Urinary bladder (tissue), 4 donors: ENCODE data around the gene PANK2. TPM values are rescaled to one million over a fixed set of nuclear protein-coding genes. Genes with fewer than 3 reads are reported as not detected.
A peak's percentile ranks its signal among the peaks of the same experiment; 100 is the strongest.
"Not testable (repeated sequence)": the region's sequence is repeated elsewhere in the genome, so short reads cannot be mapped to it uniquely, and the experiment has no call there.

Experiments
- DNase-seq: peaks from one replicate; pipeline ENCODE4 v3.0.0-alpha.2; 2015; ENCODE audit errors: extremely low spot score
- H3K27ac ChIP-seq: one replicate; pipeline ENCODE4 v1.5.1; 2013; ENCODE audit warnings: low read depth, mild to moderate bottlenecking, moderate library complexity
- H3K36me3 ChIP-seq: one replicate; pipeline ENCODE4 v1.6.1; 2013; ENCODE audit warnings: mild to moderate bottlenecking, moderate library complexity; ENCODE audit not compliant: insufficient read depth
- H3K4me1 ChIP-seq: one replicate; pipeline ENCODE4 v1.6.1; 2013; ENCODE audit warnings: mild to moderate bottlenecking, moderate library complexity; ENCODE audit not compliant: insufficient read depth
- H3K4me3 ChIP-seq: one replicate; pipeline ENCODE4 v1.5.1; 2013; ENCODE audit warnings: low read depth, low read length
- whole genome bisulfite sequencing: extraction: QIAGEN DNeasy Blood & Tissue Kit; methylation state at CpG from one replicate; pipeline ENCODE4 v1.1.7; 2013; 5-methylcytosine and 5-hydroxymethylcytosine counted together
- polyA plus RNA-seq: library from polyadenylated mRNA; stranded (reverse); fragments of 200-250 nt; gene quantifications from one replicate; pipeline ENCODE4 v1.2.3, GENCODE V29; 2013
- total RNA-seq: library from RNA; depleted of rRNA; stranded (reverse); fragments of >200 nt; gene quantifications from one replicate; pipeline ENCODE4 v1.2.3, GENCODE V29; 2014
- donor health status: healthy with polysubstance abuse.
- donor health status: healthy.

PANK2 gene
- total and polyA plus RNA-seq, 2 donors: 22.1 to 53.4 TPM

DNA sequence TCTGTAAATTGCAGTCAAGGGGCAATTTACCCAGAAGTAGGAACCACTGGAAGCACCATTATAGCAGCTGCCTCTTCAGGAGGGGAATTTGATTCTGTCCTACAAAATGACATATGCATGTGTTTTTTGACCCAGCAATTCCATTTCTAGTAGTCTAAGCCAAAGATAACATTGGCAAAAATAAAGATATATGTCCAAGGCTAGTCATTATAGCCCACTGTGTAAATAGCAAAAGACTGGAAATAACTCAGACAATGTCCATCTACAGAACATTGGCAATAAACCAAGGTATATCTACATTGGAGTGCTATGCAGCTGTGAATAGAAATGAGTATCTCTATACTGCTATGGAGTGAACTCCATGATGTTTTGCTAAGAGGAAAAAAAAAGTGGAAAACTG lies 12.5 kb upstream of the PANK2 start:
- Histone ChIP-seq H3K4me3 (no peak overlapping the region), H3K36me3 (peaks cover 4% of the 10 kb centered on the region), H3K27ac (no peak overlapping the region), H3K4me1 (peaks cover 3% of the 10 kb centered on the region)
- DNase-seq: no peak

DNA sequence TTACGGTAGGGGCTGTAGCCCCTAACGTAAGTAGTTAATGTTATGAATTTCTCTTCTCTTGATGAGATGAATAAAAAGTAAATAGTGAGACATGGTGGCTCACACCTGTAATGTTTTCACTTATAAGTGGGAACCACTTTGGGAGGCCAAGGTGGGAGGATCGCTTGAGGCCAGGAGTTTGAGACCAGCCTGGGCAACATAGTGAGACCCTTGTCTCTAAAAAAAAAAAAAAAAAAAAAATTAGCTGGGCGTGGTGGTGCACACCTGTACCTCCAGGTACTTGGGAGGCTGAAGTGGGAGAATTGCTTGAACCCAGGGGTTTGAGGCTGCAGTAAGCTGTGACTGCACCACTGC lies 10.3 kb upstream of the PANK2 start:
- H3K27ac ChIP-seq, H3K36me3 ChIP-seq, DNase-seq, H3K4me1 ChIP-seq, H3K4me3 ChIP-seq: not testable (repeated sequence)
- WGBS: 97% methylated on average over 4 of the region's 4 CpGs

DNA sequence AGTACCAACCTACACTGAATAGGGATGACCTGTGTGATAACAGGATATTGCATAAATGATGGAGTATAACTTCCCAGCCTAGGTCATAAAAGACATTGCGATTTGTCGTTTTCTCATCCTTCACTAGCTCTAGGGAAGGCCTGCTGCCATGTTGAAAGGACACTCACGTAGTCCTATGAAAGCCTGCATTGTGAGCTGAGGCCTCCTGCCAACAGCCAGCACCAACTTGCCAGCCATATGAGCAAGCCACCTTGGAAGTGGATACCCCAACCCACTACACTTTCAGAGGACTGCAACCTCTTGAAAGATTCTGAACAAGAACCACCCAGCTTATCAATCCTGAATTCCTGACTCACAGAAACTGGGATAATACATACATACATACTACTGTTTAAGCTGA lies 3.5 kb upstream of the PANK2 start:
- 92% methylated on average over 3 of the region's 3 CpGs for WGBS
- no peak overlapping the region for H3K4me3 ChIP-seq
- no peaks in the 10 kb centered on the region for H3K4me1 ChIP-seq
- H3K36me3 ChIP-seq: no peaks in the 10 kb centered on the region
- no peak overlapping the region for H3K27ac ChIP-seq
- no peak for DNase-seq

DNA sequence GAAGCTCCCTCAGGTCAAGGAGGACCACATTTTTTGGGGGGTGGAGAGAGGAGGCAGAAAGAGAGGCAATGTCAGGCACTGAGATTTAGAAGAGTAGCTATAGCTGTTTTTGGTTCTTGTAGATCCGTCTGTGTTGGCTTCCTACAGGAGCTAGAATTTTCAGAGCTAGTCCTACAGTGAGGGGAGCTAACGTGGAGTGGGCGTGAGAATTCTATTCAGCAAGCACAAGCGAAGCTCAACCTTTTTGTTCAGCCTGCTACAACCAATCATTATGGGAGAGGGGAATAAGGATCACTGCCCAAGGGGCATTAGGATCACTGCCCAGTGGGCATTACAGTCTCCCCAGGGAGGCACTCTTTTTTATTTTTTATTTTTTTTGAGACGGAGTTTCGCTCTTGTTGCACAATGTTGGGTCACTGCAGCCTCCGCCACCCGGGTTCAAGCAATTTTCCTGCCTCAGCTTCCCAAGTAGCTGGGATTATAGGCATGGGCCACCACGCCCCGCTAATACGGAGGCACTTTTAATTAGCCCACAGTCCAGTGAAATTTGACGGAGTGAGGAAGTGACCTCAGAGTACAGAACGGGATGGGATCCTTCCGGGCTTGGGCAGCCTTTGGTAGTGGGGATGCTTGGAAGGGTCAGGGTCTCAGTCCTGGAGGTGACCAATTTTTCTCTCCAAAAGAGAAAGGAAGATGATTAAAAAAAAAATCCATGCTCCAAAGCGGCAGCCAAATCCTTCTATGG lies 1.1 kb upstream of the PANK2 start:
- 12% methylated on average over 15 of the region's 15 CpGs for WGBS
- Histone ChIP-seq H3K4me3 (peak overlapping the region; percentile 52), H3K27ac (no peak overlapping the region), H3K4me1 (peaks cover 5% of the 10 kb centered on the region), H3K36me3 (no peaks in the 10 kb centered on the region)
- DNase-seq: no peak

DNA sequence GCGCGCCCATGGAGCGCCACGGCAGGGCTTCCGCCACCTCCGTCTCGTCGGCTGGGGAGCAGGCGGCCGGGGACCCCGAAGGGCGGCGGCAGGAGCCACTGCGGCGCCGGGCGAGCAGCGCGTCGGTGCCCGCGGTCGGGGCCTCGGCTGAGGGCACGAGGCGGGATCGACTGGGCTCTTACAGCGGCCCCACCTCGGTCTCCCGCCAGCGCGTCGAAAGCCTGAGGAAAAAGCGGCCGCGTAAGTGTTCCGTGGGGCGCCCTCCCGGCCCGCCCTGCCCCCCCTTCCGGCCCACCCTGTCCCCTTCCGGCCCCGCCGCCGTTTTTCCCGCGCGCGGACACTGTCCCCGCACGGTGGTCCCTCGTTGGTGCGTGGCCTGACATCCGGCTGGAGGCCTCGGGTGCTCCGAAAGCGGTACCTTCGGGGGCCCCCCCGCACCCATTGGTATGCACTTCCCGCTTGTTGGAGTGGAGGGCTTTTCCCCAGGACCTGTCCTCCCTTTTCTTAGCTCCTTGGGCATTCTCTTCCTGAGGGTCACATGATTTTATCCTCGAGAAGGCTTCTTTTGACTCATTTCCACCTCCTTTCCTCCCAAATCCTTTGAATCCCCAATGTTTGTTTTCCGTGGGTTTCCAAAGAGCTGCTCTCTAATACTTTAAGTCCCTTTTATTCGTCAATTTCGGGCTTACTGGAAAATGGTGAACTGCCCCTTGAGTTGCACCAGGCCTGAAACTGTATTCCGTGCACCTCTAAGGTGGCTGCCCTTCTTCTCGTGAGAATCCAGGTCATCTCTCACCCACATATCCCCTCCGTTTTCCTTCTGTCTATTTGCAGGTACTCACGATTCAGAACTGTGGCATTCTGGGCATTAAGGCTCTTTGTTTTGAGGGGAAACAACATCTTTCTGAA lies 556 bp downstream of the PANK2 start:
- Histone ChIP-seq H3K4me3 (peak overlapping the region; percentile 93), H3K4me1 (peaks cover 5% of the 10 kb centered on the region), H3K36me3 (no peaks in the 10 kb centered on the region), H3K27ac (peak overlapping the region; percentile 93)
- under 1% methylated on average over 68 of the region's 68 CpGs for WGBS
- DNase-seq: no peak

GRCh38 chr20:3890398-3890751 lies 1.2 kb downstream of the PANK2 start:
- DNase-seq: no peak
- H3K36me3 ChIP-seq: no peaks in the 10 kb centered on the region
- WGBS: 2% methylated on average over 3 of the region's 3 CpGs
- H3K4me3 ChIP-seq: peak overlapping the region; percentile 93
- H3K4me1 ChIP-seq: peaks cover 5% of the 10 kb centered on the region
- H3K27ac ChIP-seq: no peak overlapping the region

DNA sequence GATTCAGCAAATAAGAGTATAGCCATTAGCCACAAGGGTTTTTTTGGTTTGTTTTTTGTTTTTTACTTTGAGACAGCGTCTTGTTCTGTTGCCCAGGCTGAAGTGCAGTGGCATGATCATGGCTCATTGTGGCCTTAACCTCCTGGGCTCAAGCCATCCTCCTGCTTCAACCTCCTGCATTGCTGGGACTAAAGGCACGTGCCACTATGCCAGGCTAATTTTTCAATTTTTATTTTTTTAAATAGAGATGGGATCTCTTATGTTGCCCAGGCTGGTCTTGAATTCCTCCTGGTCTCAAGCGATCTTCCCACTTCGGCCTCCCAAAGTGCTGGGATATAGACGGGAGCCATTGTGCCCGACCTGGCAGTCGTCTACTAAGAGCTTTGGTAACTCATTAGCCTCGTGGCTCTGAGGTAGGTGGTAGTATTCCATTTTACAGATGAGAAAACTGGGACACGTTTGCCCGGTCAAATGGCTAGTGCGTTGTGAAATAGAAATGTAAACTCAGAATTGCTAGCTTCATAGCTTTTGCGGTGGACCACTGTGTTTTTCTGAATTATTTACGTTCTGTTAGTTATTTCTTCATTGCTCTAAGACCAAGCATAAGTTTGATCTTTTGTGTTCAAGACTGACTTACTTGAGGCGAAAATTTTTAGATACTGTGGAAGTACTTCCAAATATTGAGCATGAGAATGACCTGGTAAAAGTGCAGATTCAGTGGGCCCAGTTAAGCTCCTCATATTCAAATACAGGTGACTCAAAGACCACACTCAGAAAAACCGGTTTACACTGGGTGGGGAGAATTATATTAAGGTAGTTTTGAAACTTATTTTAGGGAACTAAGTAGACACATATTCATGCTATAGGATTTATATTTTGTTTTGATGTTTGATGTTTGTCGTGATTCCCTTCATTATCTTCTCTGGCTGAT lies 2.1 kb downstream of the PANK2 start:
- peaks cover 6% of the 10 kb centered on the region for H3K4me1 ChIP-seq
- WGBS: 51% methylated on average over 16 of the region's 16 CpGs
- H3K27ac ChIP-seq: no peak overlapping the region
- DNase-seq: no peak
- no peaks in the 10 kb centered on the region for H3K36me3 ChIP-seq
- H3K4me3 ChIP-seq: peak overlapping the region; percentile 25

GRCh38 chr20:3894796-3895195 lies 5.6 kb downstream of the PANK2 start:
- H3K27ac ChIP-seq: no peak overlapping the region
- H3K4me3 ChIP-seq: no peak overlapping the region
- no peak for DNase-seq
- 84% methylated on average over 5 of the region's 5 CpGs for WGBS
- no peaks in the 10 kb centered on the region for H3K36me3 ChIP-seq
- peaks cover 8% of the 10 kb centered on the region for H3K4me1 ChIP-seq

DNA sequence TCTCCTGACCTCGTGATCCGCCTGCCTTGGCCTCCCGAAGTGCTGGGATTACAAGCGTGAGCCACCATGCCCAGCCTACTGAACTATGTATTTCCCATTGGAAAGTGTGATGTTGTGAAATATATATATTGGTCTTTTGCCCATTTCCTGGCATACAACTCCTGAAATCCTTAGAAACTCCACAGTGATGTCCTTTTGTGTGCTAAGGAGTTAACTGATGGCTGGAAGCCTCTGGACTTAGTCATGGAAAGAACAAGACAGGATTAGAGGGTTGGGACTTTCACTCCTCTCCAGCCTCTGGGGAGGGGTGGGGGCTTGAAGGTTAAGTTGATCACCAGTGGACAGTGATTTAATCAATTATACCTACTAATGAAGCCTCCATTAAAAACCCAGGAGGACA lies 7.1 kb downstream of the PANK2 start:
- WGBS: 82% methylated on average over 4 of the region's 4 CpGs
- Histone ChIP-seq H3K4me1 (peaks cover 5% of the 10 kb centered on the region), H3K36me3 (no peaks in the 10 kb centered on the region), H3K27ac (no peak overlapping the region), H3K4me3 (no peak overlapping the region)
- DNase-seq: no peak

- H3K27ac ChIP-seq: no peak overlapping the region
- H3K4me3 ChIP-seq: no peak overlapping the region
- WGBS: 77% methylated on average over 10 of the region's 10 CpGs
These were observed 7.8 kb downstream of the PANK2 start for GRCh38 chr20:3896853-3897583.

DNA sequence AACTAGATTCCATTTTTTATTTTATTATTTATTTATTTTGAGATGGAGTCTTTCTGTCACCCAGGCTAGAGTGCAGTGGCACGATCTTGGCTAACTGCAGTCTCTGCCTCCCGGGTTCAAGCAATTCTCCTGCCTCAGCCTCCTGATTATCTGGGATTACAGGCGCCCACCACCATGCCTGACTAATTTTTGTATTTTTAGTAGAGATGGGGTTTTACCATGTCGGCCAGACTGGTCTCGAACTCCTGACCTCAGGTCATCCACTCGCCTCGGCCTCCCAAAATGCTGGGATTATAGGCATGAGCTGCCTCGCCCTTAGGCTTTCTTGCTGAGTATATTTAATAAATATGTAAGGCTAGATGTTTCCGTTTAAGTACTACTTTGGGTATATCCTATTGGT lies 9.0 kb downstream of the PANK2 start:
- WGBS: 83% methylated on average over 9 of the region's 9 CpGs
- not testable (repeated sequence) for DNase-seq, H3K27ac ChIP-seq, H3K36me3 ChIP-seq, H3K4me3 ChIP-seq, H3K4me1 ChIP-seq

More at GRCh38 chr20:3896853-3897583, 7.8 kb downstream of the PANK2 start:
- H3K36me3 ChIP-seq: no peaks in the 10 kb centered on the region
- peaks cover 3% of the 10 kb centered on the region for H3K4me1 ChIP-seq
- DNase-seq: no peak

DNA sequence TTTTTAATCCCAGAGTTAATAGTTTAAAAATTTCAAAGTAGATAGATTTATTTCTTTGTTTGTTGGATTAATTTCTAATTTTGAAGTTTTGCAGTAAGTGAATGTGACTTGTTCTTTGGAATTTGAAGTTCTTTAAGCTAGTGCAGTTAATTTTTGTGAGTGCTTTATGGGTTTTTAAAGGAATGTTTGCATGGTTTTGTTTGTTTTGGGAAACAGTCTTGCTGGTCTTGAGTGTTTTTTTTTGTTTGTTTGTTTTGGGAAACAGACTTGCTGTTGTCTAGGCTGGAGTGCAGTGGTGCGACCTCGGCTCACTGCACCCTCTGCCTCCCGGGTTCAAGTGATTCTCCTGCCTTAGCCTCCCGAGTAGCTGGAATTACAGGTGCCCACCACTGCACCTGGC lies 9.5 kb downstream of the PANK2 start:
- WGBS: 73% methylated on average over 4 of the region's 4 CpGs
- H3K4me1 ChIP-seq: peaks cover 5% of the 10 kb centered on the region
- no peaks in the 10 kb centered on the region for H3K36me3 ChIP-seq
- H3K4me3 ChIP-seq: no peak overlapping the region
- no peak overlapping the region for H3K27ac ChIP-seq
- no peak for DNase-seq

DNA sequence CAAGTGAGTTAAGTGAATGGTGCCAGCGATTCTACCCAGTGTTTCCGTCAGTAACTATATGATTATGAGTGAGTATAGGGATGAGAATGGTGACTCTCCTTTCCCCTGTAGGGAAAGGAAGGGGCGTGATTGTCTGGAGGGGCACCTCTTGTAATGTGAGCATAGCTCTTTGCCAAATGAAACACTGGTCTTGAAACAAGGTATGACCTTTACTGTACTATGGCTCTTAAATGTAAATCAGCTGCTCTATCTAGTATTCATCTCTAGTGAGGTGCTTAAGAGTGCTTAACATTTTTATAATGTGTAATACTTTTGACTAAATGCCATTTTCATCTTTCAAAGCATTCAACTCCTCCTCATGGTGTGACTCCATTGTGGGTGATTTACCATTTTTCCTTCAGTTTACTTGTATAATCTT lies 11.0 kb downstream of the PANK2 start:
- peaks cover 7% of the 10 kb centered on the region for H3K4me1 ChIP-seq
- no peak for DNase-seq
- H3K36me3 ChIP-seq: no peaks in the 10 kb centered on the region
- H3K4me3 ChIP-seq: no peak overlapping the region
- 76% methylated on average over 3 of the region's 3 CpGs for WGBS
- H3K27ac ChIP-seq: no peak overlapping the region
